GM12878 (cell line): Measurements from ENCODE around the gene LAMA5.

Experiments used
- CHD1 ChIP-seq: IDR thresholded peaks from 2 replicates; pipeline ENCODE4 v1.6.1; 2012; ENCODE audit warnings: low read depth, low read length, improper control_type of control experiment
- CREB1 ChIP-seq: IDR thresholded peaks from 2 replicates; pipeline ENCODE4 v1.6.1; 2012; ENCODE audit warnings: low read depth, mild to moderate bottlenecking, inconsistent platforms
- CTCF ChIP-seq, 3 experiments: IDR thresholded peaks in 2 of 3; conservative IDR thresholded peaks in 1 of 3; 2 replicates each; pipeline ENCODE4 v1.5.1; 2011; ENCODE audit warnings: low read depth in 3 of 3, low read length in 3 of 3, mild to moderate bottlenecking in 3 of 3, control low read depth in 2 of 3, moderate library complexity in 2 of 3, inconsistent platforms in 1 of 3, mixed read lengths in 1 of 3; ENCODE audit not compliant: control insufficient read depth in 2 of 3, insufficient read depth in 1 of 3; ENCODE audit errors: extremely low read depth in 1 of 3
- EP300 ChIP-seq, 2 experiments: fragments of 150-350 bp in 1 of 2; IDR thresholded peaks; 2 replicates each; pipeline ENCODE4 v1.6.1; 2011 to 2012; ENCODE audit warnings: low read depth in 2 of 2, low read length in 2 of 2, borderline replicate concordance in 1 of 2, improper control_type of control experiment in 1 of 2, inconsistent platforms in 1 of 2; ENCODE audit not compliant: control insufficient read depth in 1 of 2
- FOXM1 ChIP-seq: IDR thresholded peaks from 2 replicates; pipeline ENCODE4 v1.6.1; 2012; ENCODE audit warnings: low read depth, mild to moderate bottlenecking, inconsistent platforms, low read length, moderate library complexity
- MXI1 ChIP-seq: fragments of 150-350 bp; IDR thresholded peaks from 2 replicates; pipeline ENCODE4 v1.6.1; 2011; ENCODE audit warnings: low read depth, mild to moderate bottlenecking, inconsistent platforms, low read length, improper control_type of control experiment
- NFYA ChIP-seq: IDR thresholded peaks from 2 replicates; pipeline ENCODE4 v1.6.1; 2011; ENCODE audit warnings: low read depth, mild to moderate bottlenecking, low read length, improper control_type of control experiment, borderline replicate concordance
- POLR2A ChIP-seq: IDR thresholded peaks from 2 replicates; pipeline ENCODE4 v1.6.1; 2011; ENCODE audit warnings: low read depth, mild to moderate bottlenecking, low read length
- RAD21 ChIP-seq: IDR thresholded peaks from 2 replicates; pipeline ENCODE4 v1.6.1; 2011; ENCODE audit warnings: mild to moderate bottlenecking, low read depth, low read length, moderate library complexity; ENCODE audit not compliant: insufficient read depth
- SIN3A ChIP-seq: IDR thresholded peaks from 2 replicates; pipeline ENCODE4 v1.6.1; 2012; ENCODE audit warnings: low read depth, low read length, improper control_type of control experiment
- TAF1 ChIP-seq: IDR thresholded peaks from 2 replicates; pipeline ENCODE4 v1.6.1; 2011; ENCODE audit warnings: mild to moderate bottlenecking, low read depth, low read length, borderline replicate concordance
- ZBTB40 ChIP-seq: fragments of 450-650 bp; IDR thresholded peaks from 2 replicates; pipeline ENCODE4 v1.6.1; 2016; ENCODE audit warnings: mild to moderate bottlenecking, moderate library complexity, borderline replicate concordance
- ZNF24 ChIP-seq: fragments of 450-650 bp; IDR thresholded peaks from 2 replicates; pipeline ENCODE4 v1.6.1; 2017; ENCODE audit warnings: antibody characterized with exemption, mild to moderate bottlenecking
- TF ChIP-seq, protein P1 (sequence below): fragments of 450-650 bp; formaldehyde crosslinking; IDR thresholded peaks from 2 replicates; pipeline ENCODE4 v1.5.0; 2022; ENCODE audit warnings: mild to moderate bottlenecking, missing genetic modification characterization

GRCh38 chr20:62314711-62315302, 52.3 kb downstream of the LAMA5 start:
- TF ChIP-seq ZNF24 (no peak), ZBTB40 (no peak), CTCF (IDR thresholded peaks at IDR 0.05 in 2 of 3, conservative IDR thresholded peaks at IDR 0.05 in 1 of 3; ENCODE audit: control insufficient read depth in 2 of 3, extremely low read depth in 1 of 3, insufficient read depth in 1 of 3, low read depth in 3 of 3, low read length in 3 of 3) (no peak), MXI1 (no peak), SIN3A (no peak), CHD1 (no peak), RAD21 (no peak), NFYA (no peak), POLR2A (no peak), FOXM1 (no peak), TAF1 (no peak), CREB1 (no peak), EP300 (IDR thresholded peaks at IDR 0.05; ENCODE audit: borderline replicate concordance in 1 of 2, control insufficient read depth in 1 of 2, low read depth in 2 of 2, low read length in 2 of 2) (no peak)
- TF ChIP-seq, protein P1, sequence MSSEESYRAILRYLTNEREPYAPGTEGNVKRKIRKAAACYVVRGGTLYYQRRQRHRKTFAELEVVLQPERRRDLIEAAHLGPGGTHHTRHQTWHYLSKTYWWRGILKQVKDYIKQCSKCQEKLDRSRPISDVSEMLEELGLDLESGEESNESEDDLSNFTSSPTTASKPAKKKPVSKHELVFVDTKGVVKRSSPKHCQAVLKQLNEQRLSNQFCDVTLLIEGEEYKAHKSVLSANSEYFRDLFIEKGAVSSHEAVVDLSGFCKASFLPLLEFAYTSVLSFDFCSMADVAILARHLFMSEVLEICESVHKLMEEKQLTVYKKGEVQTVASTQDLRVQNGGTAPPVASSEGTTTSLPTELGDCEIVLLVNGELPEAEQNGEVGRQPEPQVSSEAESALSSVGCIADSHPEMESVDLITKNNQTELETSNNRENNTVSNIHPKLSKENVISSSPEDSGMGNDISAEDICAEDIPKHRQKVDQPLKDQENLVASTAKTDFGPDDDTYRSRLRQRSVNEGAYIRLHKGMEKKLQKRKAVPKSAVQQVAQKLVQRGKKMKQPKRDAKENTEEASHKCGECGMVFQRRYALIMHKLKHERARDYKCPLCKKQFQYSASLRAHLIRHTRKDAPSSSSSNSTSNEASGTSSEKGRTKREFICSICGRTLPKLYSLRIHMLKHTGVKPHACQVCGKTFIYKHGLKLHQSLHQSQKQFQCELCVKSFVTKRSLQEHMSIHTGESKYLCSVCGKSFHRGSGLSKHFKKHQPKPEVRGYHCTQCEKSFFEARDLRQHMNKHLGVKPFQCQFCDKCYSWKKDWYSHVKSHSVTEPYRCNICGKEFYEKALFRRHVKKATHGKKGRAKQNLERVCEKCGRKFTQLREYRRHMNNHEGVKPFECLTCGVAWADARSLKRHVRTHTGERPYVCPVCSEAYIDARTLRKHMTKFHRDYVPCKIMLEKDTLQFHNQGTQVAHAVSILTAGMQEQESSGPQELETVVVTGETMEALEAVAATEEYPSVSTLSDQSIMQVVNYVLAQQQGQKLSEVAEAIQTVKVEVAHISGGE: no peak
